Embryonic facial prominence (tissue), 1 donor: Measurements from ENCODE around the gene ST6GALNAC2.

ENCODE experiments used
- DNase-seq: peaks from one replicate; pipeline ENCODE4 v3.0.0-alpha.2; 2016; ENCODE audit errors: extremely low spot score

ST6GALNAC2 gene

GRCh38 chr17:76599694-76600460 lies 14.2 kb upstream of the ST6GALNAC2 start:
- no peak for DNase-seq

GRCh38 chr17:76598004-76598439 lies 12.4 kb upstream of the ST6GALNAC2 start:
- DNase-seq, result no peak

- DNase-seq, result no peak
Measured at GRCh38 chr17:76597156-76598003, 11.7 kb upstream of the ST6GALNAC2 start.

- DNase-seq, result no peak
Measured at GRCh38 chr17:76594690-76595089, 9.0 kb upstream of the ST6GALNAC2 start.

- no peak for DNase-seq
Measured at GRCh38 chr17:76593959-76594358, 8.3 kb upstream of the ST6GALNAC2 start.

- DNase-seq, result no peak
Measured at GRCh38 chr17:76593384-76593826, 7.7 kb upstream of the ST6GALNAC2 start.

GRCh38 chr17:76588182-76588581 lies 2.5 kb upstream of the ST6GALNAC2 start:
- DNase-seq, result no peak

- DNase-seq, result no peak
Measured at GRCh38 chr17:76586741-76587487, 1.3 kb upstream of the ST6GALNAC2 start.

GRCh38 chr17:76585033-76585648 lies 519 bp downstream of the ST6GALNAC2 start:
- no peak for DNase-seq

GRCh38 chr17:76584427-76585032 lies 1.1 kb downstream of the ST6GALNAC2 start:
- DNase-seq, result no peak

GRCh38 chr17:76582660-76583059 lies 3.0 kb downstream of the ST6GALNAC2 start:
- no peak for DNase-seq

- no peak for DNase-seq
Measured at GRCh38 chr17:76581515-76581914, 4.1 kb downstream of the ST6GALNAC2 start.

GRCh38 chr17:76579281-76579680 lies 6.4 kb downstream of the ST6GALNAC2 start:
- DNase-seq, result no peak

GRCh38 chr17:76578376-76578775 lies 7.3 kb downstream of the ST6GALNAC2 start:
- DNase-seq, result no peak

GRCh38 chr17:76577876-76578275 lies 7.8 kb downstream of the ST6GALNAC2 start:
- DNase-seq, result no peak

GRCh38 chr17:76576189-76576588 lies 9.5 kb downstream of the ST6GALNAC2 start:
- DNase-seq, result no peak

- no peak for DNase-seq
Measured at GRCh38 chr17:76575570-76575969, 10.1 kb downstream of the ST6GALNAC2 start.

- DNase-seq, result no peak
Measured at GRCh38 chr17:76574166-76574565, 11.5 kb downstream of the ST6GALNAC2 start.

GRCh38 chr17:76573096-76573495 lies 12.6 kb downstream of the ST6GALNAC2 start:
- no peak for DNase-seq

GRCh38 chr17:76572201-76572910 lies 13.3 kb downstream of the ST6GALNAC2 start:
- no peak for DNase-seq
